Skeletal muscle satellite cell (primary cell): ENCODE measurements around the gene COIL.

Source experiments
- H3K27me3 ChIP-seq: 2 replicates; pipeline ENCODE4 v1.7.0; 2013; ENCODE audit warnings: low read length; ENCODE audit not compliant: control insufficient read depth, insufficient read depth
- H3K36me3 ChIP-seq: 2 replicates; pipeline ENCODE4 v1.7.0; 2013; ENCODE audit warnings: mild to moderate bottlenecking, control low read depth, low read length; ENCODE audit not compliant: insufficient read depth
- H3K4me1 ChIP-seq: 2 replicates; pipeline ENCODE4 v1.7.0; 2013; ENCODE audit warnings: low read length; ENCODE audit not compliant: control insufficient read depth, insufficient read depth
- H3K4me2 ChIP-seq: 2 replicates; pipeline ENCODE4 v1.7.0; 2013; ENCODE audit warnings: mild to moderate bottlenecking, low read length
- H3K4me3 ChIP-seq: 2 replicates; pipeline ENCODE4 v1.7.0; 2013; ENCODE audit warnings: low read length
- H3K9ac ChIP-seq: 2 replicates; pipeline ENCODE4 v1.7.0; 2013; ENCODE audit warnings: mild to moderate bottlenecking, low read depth, low read length, moderate library complexity
- H3K9me3 ChIP-seq: replicated peaks from 2 replicates; pipeline ENCODE4 v1.7.0; 2013; ENCODE audit warnings: mild to moderate bottlenecking, control low read depth, low read length

The COIL gene

DNA sequence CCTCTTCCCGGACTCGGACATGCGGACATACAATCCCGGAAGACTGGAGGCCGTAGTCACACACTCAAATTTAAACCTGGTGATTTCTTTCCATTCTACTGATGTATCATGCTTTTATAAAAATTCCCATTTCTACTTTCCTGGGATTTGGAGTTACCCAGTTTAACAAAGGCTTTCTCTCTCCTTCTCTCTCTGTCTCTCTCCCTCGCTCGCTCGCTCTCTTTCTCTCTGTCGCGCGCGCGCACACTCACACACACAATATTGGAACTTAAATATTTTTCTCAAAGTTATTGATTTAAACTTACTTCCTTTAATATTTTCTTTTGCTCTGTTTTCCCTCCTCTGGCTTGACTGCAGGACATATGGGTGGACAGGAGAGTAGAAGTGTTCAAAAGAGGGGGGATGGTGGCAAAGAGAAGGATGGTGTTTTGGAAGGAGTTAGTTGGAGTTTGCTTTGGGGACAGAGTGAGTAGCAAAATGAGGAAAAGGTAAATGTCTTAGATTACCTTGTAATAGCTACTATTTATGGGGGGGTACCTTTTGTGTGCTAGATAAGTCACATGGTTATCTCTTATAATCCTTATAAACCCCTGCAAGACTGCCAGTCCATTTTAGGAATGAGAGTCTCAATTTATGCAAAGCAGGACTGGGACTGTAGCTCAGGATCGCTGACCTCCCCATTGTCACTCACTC lies 46.1 kb downstream of the COIL start:
- H3K9ac ChIP-seq: peak overlapping the region; percentile 94
- no peaks in the 10 kb centered on the region for H3K36me3 ChIP-seq
- H3K9me3 ChIP-seq: peaks cover 5% of the 10 kb centered on the region
- H3K4me3 ChIP-seq: peak overlapping the region; percentile 98
- H3K4me2 ChIP-seq: peak overlapping the region; percentile 94
- H3K27me3 ChIP-seq: no peaks in the 10 kb centered on the region
- H3K4me1 ChIP-seq: peaks cover 24% of the 10 kb centered on the region

DNA sequence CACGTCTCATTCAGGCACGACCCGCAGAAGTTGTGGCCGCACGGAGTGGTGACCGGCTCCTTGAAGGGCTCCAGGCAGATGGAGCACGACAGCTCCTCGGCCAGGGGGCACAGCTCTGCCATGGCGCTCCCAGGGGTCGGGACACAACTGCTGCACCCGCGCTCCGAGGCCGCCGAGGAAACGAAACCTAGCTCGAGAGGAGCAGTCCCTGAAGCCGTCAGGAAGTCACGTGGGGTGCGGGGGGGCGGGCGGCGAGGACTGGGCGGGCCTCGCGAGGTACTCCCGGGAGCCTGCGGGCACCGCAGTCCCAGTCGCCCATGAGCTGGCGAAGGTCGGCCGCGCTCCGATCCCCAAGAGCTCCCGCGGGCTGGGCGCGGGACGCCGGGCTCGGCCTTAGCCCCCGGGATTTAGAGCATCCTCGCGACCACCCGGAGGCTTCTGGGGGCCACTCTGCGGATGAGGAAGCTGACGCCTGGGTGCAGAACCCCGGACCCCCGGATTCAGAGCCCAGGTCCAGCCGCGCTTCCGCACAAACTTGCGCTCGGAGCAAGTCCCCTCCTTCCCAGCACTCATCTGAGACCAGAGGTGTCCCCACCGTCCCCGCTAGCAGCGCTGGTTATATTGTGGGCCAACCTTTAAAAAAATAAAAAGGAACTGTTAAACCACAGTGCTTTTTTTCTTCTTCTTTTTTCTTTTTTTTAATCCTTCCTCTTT lies 46.8 kb downstream of the COIL start, which contains the start of gene TRIM25:
TSS of gene TRIM25 (minus strand) at position 183 of the 714 bp plus-strand sequence. CDS start at position 122, 61 bp downstream.
- Histone ChIP-seq H3K9ac (peak within 1 kb of the TSS; percentile 94), H3K9me3 (peaks cover 5% of the 10 kb centered on the region), H3K27me3 (no peaks in the 10 kb centered on the region), H3K36me3 (peaks cover 2% of the 10 kb centered on the region), H3K4me1 (peaks cover 24% of the 10 kb centered on the region), H3K4me3 (peak within 1 kb of the TSS; percentile 98), H3K4me2 (peak within 1 kb of the TSS; percentile 94)

GRCh38 chr17:56913353-56913866 lies 47.4 kb downstream of the COIL start:
- Histone ChIP-seq H3K4me1 (peaks cover 24% of the 10 kb centered on the region), H3K9me3 (peaks cover 5% of the 10 kb centered on the region), H3K9ac (peak overlapping the region; percentile 94), H3K4me3 (peak overlapping the region; percentile 98), H3K27me3 (no peaks in the 10 kb centered on the region), H3K36me3 (peaks cover 7% of the 10 kb centered on the region), H3K4me2 (peak overlapping the region; percentile 94)

- peaks cover 11% of the 10 kb centered on the region for H3K36me3 ChIP-seq
- H3K9me3 ChIP-seq: peaks cover 5% of the 10 kb centered on the region
- H3K4me2 ChIP-seq: peak overlapping the region; percentile 94
- peak overlapping the region; percentile 94 for H3K9ac ChIP-seq
- H3K4me3 ChIP-seq: peak overlapping the region; percentile 98
- H3K4me1 ChIP-seq: peaks cover 24% of the 10 kb centered on the region
- no peaks in the 10 kb centered on the region for H3K27me3 ChIP-seq
Observed at GRCh38 chr17:56913000-56913311, 47.9 kb downstream of the COIL start.

- Histone ChIP-seq H3K9ac (peak overlapping the region; percentile 94), H3K4me1 (peaks cover 24% of the 10 kb centered on the region), H3K27me3 (no peaks in the 10 kb centered on the region), H3K4me2 (peak overlapping the region; percentile 94), H3K9me3 (no peaks in the 10 kb centered on the region), H3K36me3 (peaks cover 17% of the 10 kb centered on the region), H3K4me3 (peak overlapping the region; percentile 98)
Observed at GRCh38 chr17:56912105-56912999, 48.5 kb downstream of the COIL start.

- Histone ChIP-seq H3K4me2 (peak overlapping the region; percentile 52), H3K9me3 (no peaks in the 10 kb centered on the region), H3K4me3 (no peak overlapping the region), H3K9ac (no peak overlapping the region), H3K4me1 (peaks cover 18% of the 10 kb centered on the region), H3K36me3 (peaks cover 31% of the 10 kb centered on the region), H3K27me3 (no peaks in the 10 kb centered on the region)
Observed at GRCh38 chr17:56910509-56911235, 50.2 kb downstream of the COIL start.

- Histone ChIP-seq H3K9me3 (no peaks in the 10 kb centered on the region), H3K4me2 (peak overlapping the region; percentile 52), H3K4me3 (no peak overlapping the region), H3K27me3 (no peaks in the 10 kb centered on the region), H3K36me3 (peaks cover 31% of the 10 kb centered on the region), H3K4me1 (peaks cover 11% of the 10 kb centered on the region), H3K9ac (no peak overlapping the region)
Observed at GRCh38 chr17:56909742-56910508, 50.9 kb downstream of the COIL start.

DNA sequence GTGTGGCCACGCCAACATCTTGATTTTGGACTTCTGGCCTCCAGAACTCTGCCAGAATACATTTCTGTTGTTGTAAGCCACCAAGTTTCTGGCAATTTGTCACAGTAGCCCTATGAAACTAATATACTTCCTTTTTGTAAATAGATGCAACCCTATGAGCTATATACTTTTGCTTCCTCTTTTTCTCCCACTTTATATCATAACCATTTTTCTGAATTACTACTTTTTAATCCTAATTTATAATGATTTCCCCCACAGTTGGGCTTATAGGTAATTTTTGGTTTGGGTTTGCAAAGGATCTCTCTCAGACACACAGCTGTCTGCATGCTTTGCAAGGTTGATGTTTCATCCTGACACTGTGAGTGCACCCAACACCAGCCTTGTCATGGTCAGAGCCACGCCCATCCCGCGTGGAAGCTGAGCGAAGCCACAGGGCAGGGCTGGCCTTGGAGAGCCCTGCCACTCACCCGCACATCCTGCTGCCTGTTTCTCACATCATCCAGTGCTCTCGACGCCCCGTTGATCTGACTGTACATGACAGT lies 52.8 kb downstream of the COIL start:
- no peak overlapping the region for H3K4me3 ChIP-seq

GRCh38 chr17:56903560-56903959 lies 57.3 kb downstream of the COIL start:
- Histone ChIP-seq H3K27me3 (no peaks in the 10 kb centered on the region), H3K9ac (no peak overlapping the region), H3K36me3 (peaks cover 79% of the 10 kb centered on the region), H3K9me3 (no peaks in the 10 kb centered on the region), H3K4me3 (no peak overlapping the region), H3K4me2 (no peak overlapping the region), H3K4me1 (peaks cover 19% of the 10 kb centered on the region)

More for the DNA sequence above, 52.8 kb downstream of the COIL start:
- H3K4me2 ChIP-seq: no peak overlapping the region
- no peaks in the 10 kb centered on the region for H3K27me3 ChIP-seq
- H3K36me3 ChIP-seq: peaks cover 49% of the 10 kb centered on the region
- H3K9ac ChIP-seq: no peak overlapping the region
- peaks cover 10% of the 10 kb centered on the region for H3K4me1 ChIP-seq
- no peaks in the 10 kb centered on the region for H3K9me3 ChIP-seq

GRCh38 chr17:56902348-56902747 lies 58.5 kb downstream of the COIL start:
- Histone ChIP-seq H3K4me1 (peaks cover 19% of the 10 kb centered on the region), H3K27me3 (no peaks in the 10 kb centered on the region), H3K9ac (peak overlapping the region; percentile 51), H3K9me3 (no peaks in the 10 kb centered on the region), H3K4me2 (peak overlapping the region; percentile 40), H3K36me3 (peaks cover 78% of the 10 kb centered on the region), H3K4me3 (peak overlapping the region; percentile 3)
